Superior temporal gyrus (tissue), 1 donor: ENCODE measurements around the gene TAL1.

Experiments used
- DNase-seq: peaks from one replicate; pipeline ENCODE4 v3.0.0-alpha.2; 2016; ENCODE audit errors: extremely low spot score

Gene TAL1

GRCh38 chr1:47188791-47189785 is 42.9 kb downstream of the TAL1 start:
- DNase-seq = no peak

GRCh38 chr1:47187926-47188250 is 44.1 kb downstream of the TAL1 start:
- DNase-seq = no peak

GRCh38 chr1:47187231-47187925 is 44.6 kb downstream of the TAL1 start:
- DNase-seq = no peak

GRCh38 chr1:47186267-47187185 is 45.5 kb downstream of the TAL1 start:
- no peak for DNase-seq

GRCh38 chr1:47184822-47185677 is 47.0 kb downstream of the TAL1 start:
- no peak for DNase-seq

- DNase-seq = no peak
Measured at GRCh38 chr1:47184090-47184821, 47.8 kb downstream of the TAL1 start.

GRCh38 chr1:47183308-47184089 is 48.5 kb downstream of the TAL1 start:
- no peak for DNase-seq

- DNase-seq = no peak
Measured at GRCh38 chr1:47182676-47183235, 49.3 kb downstream of the TAL1 start.

GRCh38 chr1:47181955-47182675 is 49.9 kb downstream of the TAL1 start:
- DNase-seq = no peak

- no peak for DNase-seq
Measured at GRCh38 chr1:47181095-47181954, 50.7 kb downstream of the TAL1 start.

- no peak for DNase-seq
Measured at GRCh38 chr1:47180603-47181094, 51.4 kb downstream of the TAL1 start.

GRCh38 chr1:47179988-47180563 is 51.9 kb downstream of the TAL1 start:
- no peak for DNase-seq

- peak; percentile 87 for DNase-seq
Measured at GRCh38 chr1:47179017-47179987, 52.7 kb downstream of the TAL1 start.

GRCh38 chr1:47178654-47179016 is 53.4 kb downstream of the TAL1 start:
- no peak for DNase-seq

- peak; percentile 45 for DNase-seq
Measured at GRCh38 chr1:47178020-47178419, 54.0 kb downstream of the TAL1 start.
